ENCODE data around the gene ANKRD13B. TPM values are rescaled to one million over a fixed set of nuclear protein-coding genes. Genes with fewer than 3 reads are reported as not detected.
"Not testable (repeated sequence)": the region's sequence is repeated elsewhere in the genome, so short reads cannot be mapped to it uniquely, and the experiment has no call there.

ANKRD13B gene
- total RNA-seq, 1 donor from 2014 or later = 36.1 TPM

DNA sequence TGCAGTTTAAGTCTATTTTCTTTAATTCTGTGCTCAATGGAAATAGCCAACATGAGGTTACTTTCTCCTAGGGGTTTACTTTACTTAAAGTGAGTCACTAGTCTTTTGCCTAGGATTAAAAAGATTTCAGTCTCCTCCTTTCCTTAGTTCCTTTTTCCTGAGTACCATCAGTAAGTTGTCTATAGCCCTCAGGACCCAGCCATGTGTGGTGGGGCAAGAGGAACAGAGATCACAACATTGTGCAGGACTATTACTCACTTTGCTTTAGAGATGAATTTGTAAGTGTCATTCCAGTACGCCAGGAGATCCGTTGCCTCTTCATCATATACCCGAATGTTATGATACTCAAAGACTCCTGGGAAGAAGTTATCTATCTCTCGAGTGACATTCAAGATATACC, 57.5 kb downstream of the ANKRD13B start:
- H3K4me1 Mint-ChIP-seq (ENCODE audit: unreplicated experiment) = peaks cover 9% of the 10 kb centered on the region
- no peaks in the 10 kb centered on the region for H3K9me3 Mint-ChIP-seq (ENCODE audit: unreplicated experiment)
- H3K36me3 Mint-ChIP-seq (ENCODE audit: unreplicated experiment) = peaks cover 16% of the 10 kb centered on the region
- DNase-seq (ENCODE audit: extremely low spot score, unreplicated experiment) = no peak
- H3K27ac Mint-ChIP-seq (ENCODE audit: unreplicated experiment) = no peak overlapping the region
- TF ChIP-seq CTCF (IDR thresholded peaks at IDR 0.05) = no peak
- no peak overlapping the region for H3K4me3 Mint-ChIP-seq (ENCODE audit: unreplicated experiment)
- no peaks in the 10 kb centered on the region for H3K27me3 Mint-ChIP-seq (ENCODE audit: unreplicated experiment)

DNA sequence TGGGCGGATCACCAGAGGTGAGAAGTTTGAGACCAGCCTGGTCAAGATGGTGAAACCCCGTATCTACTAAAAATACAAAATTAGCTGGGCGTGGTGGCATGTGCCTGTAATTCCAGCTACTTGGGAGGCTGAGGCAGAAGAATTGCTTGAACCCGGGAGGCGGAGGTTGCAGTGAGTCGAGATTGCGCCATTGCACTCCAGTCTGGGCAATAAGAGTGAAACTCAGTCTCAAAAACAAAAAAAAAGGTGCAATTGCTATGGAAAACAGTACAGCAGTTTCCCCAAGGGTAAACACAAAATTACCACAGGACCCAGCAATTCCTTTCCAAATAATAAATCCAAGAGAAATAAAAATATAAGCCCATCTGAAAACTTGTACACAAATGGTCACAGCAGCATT, 59.0 kb downstream of the ANKRD13B start:
- peaks cover 26% of the 10 kb centered on the region for H3K36me3 Mint-ChIP-seq (ENCODE audit: unreplicated experiment)
- H3K27me3 Mint-ChIP-seq (ENCODE audit: unreplicated experiment); DNase-seq (ENCODE audit: extremely low spot score, unreplicated experiment); H3K27ac Mint-ChIP-seq (ENCODE audit: unreplicated experiment); H3K4me3 Mint-ChIP-seq (ENCODE audit: unreplicated experiment); H3K9me3 Mint-ChIP-seq (ENCODE audit: unreplicated experiment); H3K4me1 Mint-ChIP-seq (ENCODE audit: unreplicated experiment): not testable (repeated sequence)

DNA sequence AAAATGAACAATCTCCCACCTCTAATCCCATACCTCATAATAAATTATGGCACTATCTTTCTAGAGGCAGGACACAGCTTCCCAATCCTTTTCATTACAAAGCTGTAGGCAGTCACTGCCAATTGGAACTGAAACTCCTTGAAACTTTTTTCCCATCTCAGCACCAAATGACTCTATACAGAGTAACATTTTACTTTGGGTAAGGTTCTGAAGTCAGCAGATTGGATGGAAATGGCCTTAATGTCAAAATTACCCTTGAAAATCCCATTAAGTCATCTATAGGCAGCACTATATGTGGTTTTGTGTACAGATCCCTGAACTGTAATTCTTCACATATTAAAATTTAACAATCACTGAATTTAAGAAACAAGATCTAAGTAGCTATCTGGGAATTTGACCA, 60.0 kb downstream of the ANKRD13B start:
- Mint-ChIP-seq H3K36me3 (ENCODE audit: unreplicated experiment) (peaks cover 23% of the 10 kb centered on the region), H3K9me3 (ENCODE audit: unreplicated experiment) (no peaks in the 10 kb centered on the region), H3K4me3 (ENCODE audit: unreplicated experiment) (no peak overlapping the region), H3K27ac (ENCODE audit: unreplicated experiment) (no peak overlapping the region), H3K27me3 (ENCODE audit: unreplicated experiment) (no peaks in the 10 kb centered on the region), H3K4me1 (ENCODE audit: unreplicated experiment) (no peaks in the 10 kb centered on the region)
- no peak for DNase-seq (ENCODE audit: extremely low spot score, unreplicated experiment)
- no peak for TF ChIP-seq CTCF (IDR thresholded peaks at IDR 0.05)

DNA sequence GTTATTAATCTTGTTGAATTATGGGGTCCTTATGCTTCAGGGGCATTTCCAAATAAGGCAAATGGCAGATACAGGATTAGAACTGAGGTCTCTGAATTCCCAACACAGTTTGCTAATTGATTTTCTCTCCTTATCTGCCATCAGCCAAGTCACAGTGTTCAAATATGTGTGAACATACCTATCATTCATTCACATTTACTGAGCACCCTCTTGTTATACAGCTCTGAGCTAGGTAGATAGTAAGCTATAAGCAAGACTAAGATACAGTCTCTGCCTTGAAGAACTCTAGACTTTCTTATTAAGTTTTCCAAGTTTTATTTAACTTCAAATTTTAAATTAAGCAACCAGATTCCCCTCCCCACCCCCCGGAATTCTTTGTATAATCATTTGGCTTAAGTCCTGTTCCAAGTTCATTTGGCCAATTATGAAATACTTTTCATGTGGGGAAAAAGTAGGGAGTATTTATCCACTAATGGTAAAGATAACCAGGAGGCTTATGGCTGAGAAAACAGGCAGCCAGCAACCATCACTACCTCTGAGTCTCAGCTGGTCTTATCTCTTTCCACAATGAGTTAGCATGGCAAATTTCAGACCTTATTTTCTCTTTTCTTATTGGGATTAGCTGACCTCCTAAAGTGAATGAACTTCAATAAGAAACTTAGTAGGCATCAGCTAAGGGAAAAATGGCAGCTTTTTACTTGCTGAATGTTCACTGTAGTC, 61.2 kb downstream of the ANKRD13B start:
- Mint-ChIP-seq H3K4me1 (ENCODE audit: unreplicated experiment) (no peaks in the 10 kb centered on the region), H3K36me3 (ENCODE audit: unreplicated experiment) (peaks cover 20% of the 10 kb centered on the region), H3K27ac (ENCODE audit: unreplicated experiment) (no peak overlapping the region), H3K4me3 (ENCODE audit: unreplicated experiment) (no peak overlapping the region), H3K9me3 (ENCODE audit: unreplicated experiment) (no peaks in the 10 kb centered on the region), H3K27me3 (ENCODE audit: unreplicated experiment) (no peaks in the 10 kb centered on the region)
- no peak for DNase-seq (ENCODE audit: extremely low spot score, unreplicated experiment)
- no peak for TF ChIP-seq CTCF (IDR thresholded peaks at IDR 0.05)

GRCh38 chr17:29655323-29655722, 62.4 kb downstream of the ANKRD13B start:
- DNase-seq (ENCODE audit: extremely low spot score, unreplicated experiment) = no peak
- Mint-ChIP-seq H3K9me3 (ENCODE audit: unreplicated experiment) (no peaks in the 10 kb centered on the region), H3K4me1 (ENCODE audit: unreplicated experiment) (no peaks in the 10 kb centered on the region)

More at GRCh38 chr17:29655323-29655722, 62.4 kb downstream of the ANKRD13B start:
- Mint-ChIP-seq H3K4me3 (ENCODE audit: unreplicated experiment) (no peak overlapping the region), H3K27ac (ENCODE audit: unreplicated experiment) (no peak overlapping the region), H3K27me3 (ENCODE audit: unreplicated experiment) (no peaks in the 10 kb centered on the region), H3K36me3 (ENCODE audit: unreplicated experiment) (peaks cover 13% of the 10 kb centered on the region)
- TF ChIP-seq CTCF (IDR thresholded peaks at IDR 0.05) = no peak
